Rectal smooth muscle tissue (tissue), 1 donor: ENCODE data around the gene CDK5RAP1.
A peak's percentile ranks its signal among the peaks of the same experiment; 100 is the strongest.
"Not testable (repeated sequence)": the region's sequence is repeated elsewhere in the genome, so short reads cannot be mapped to it uniquely, and the experiment has no call there.

Experiments
- H3K27ac ChIP-seq: one replicate; pipeline ENCODE4 v1.7.0; 2013; ENCODE audit warnings: low read depth, low read length, inconsistent platforms
- H3K27me3 ChIP-seq: one replicate; pipeline ENCODE4 v1.7.0; 2013; ENCODE audit warnings: low read length; ENCODE audit not compliant: control insufficient read depth, insufficient read depth
- H3K36me3 ChIP-seq: one replicate; pipeline ENCODE4 v1.7.0; 2013; ENCODE audit warnings: low read length; ENCODE audit not compliant: control insufficient read depth, insufficient read depth
- H3K4me1 ChIP-seq: one replicate; pipeline ENCODE4 v1.7.0; 2013; ENCODE audit warnings: low read length; ENCODE audit not compliant: control insufficient read depth, insufficient read depth
- H3K4me3 ChIP-seq: one replicate; pipeline ENCODE4 v1.7.0; 2013; ENCODE audit warnings: low read length
- H3K9ac ChIP-seq: one replicate; pipeline ENCODE4 v1.7.0; 2013; ENCODE audit warnings: low read length

Gene CDK5RAP1

GRCh38 chr20:33401184-33401920 is at the start of gene CDK5RAP1:
CDK5RAP1 (minus strand) TSS chr20:33401519; CDS start chr20:33397064, 4,455 bp downstream.
- H3K4me3 ChIP-seq, result peak within 1 kb of the TSS; percentile 83
- no peaks in the 10 kb centered on the region for H3K27me3 ChIP-seq
- peak within 1 kb of the TSS; percentile 41 for H3K9ac ChIP-seq
- H3K27ac ChIP-seq, result no peak within 1 kb of the TSS
- H3K36me3 ChIP-seq, result no peaks in the 10 kb centered on the region
- H3K4me1 ChIP-seq, result peaks cover 6% of the 10 kb centered on the region

- Histone ChIP-seq H3K9ac (no peak overlapping the region), H3K4me3 (no peak overlapping the region), H3K27me3 (no peaks in the 10 kb centered on the region)
Observed at GRCh38 chr20:33450867-33451266, 49.5 kb upstream of the CDK5RAP1 start.

GRCh38 chr20:33445881-33446625 is 44.7 kb upstream of the CDK5RAP1 start:
- Histone ChIP-seq H3K27ac (no peak overlapping the region), H3K4me3 (no peak overlapping the region), H3K4me1 (no peaks in the 10 kb centered on the region), H3K9ac (no peak overlapping the region), H3K27me3 (no peaks in the 10 kb centered on the region), H3K36me3 (no peaks in the 10 kb centered on the region)

More at GRCh38 chr20:33450867-33451266, 49.5 kb upstream of the CDK5RAP1 start:
- Histone ChIP-seq H3K4me1 (no peaks in the 10 kb centered on the region), H3K27ac (no peak overlapping the region), H3K36me3 (no peaks in the 10 kb centered on the region)

- H3K4me1 ChIP-seq, result no peaks in the 10 kb centered on the region
- H3K9ac ChIP-seq, result no peak overlapping the region
- no peaks in the 10 kb centered on the region for H3K36me3 ChIP-seq
- H3K27ac ChIP-seq, result no peak overlapping the region
- H3K27me3 ChIP-seq, result no peaks in the 10 kb centered on the region
- H3K4me3 ChIP-seq, result peak overlapping the region; percentile 49
Observed at GRCh38 chr20:33444797-33445560, 43.7 kb upstream of the CDK5RAP1 start.

- H3K27me3 ChIP-seq, result no peaks in the 10 kb centered on the region
- H3K4me3 ChIP-seq, result peak within 1 kb of the TSS; percentile 73
- H3K27ac ChIP-seq, result peak within 1 kb of the TSS; percentile 47
- no peaks in the 10 kb centered on the region for H3K4me1 ChIP-seq
- peak within 1 kb of the TSS; percentile 10 for H3K9ac ChIP-seq
- H3K36me3 ChIP-seq, result no peaks in the 10 kb centered on the region
Observed at GRCh38 chr20:33443512-33444239, 42.4 kb upstream of the CDK5RAP1 start, which contains the start of gene SNTA1. SNTA1 (minus strand) TSS chr20:33443763; CDS start chr20:33443620, 143 bp downstream.

GRCh38 chr20:33443006-33443511 is 41.7 kb upstream of the CDK5RAP1 start:
- peak overlapping the region; percentile 10 for H3K9ac ChIP-seq
- H3K4me1 ChIP-seq, result no peaks in the 10 kb centered on the region
- peak overlapping the region; percentile 47 for H3K27ac ChIP-seq
- no peaks in the 10 kb centered on the region for H3K27me3 ChIP-seq
- no peaks in the 10 kb centered on the region for H3K36me3 ChIP-seq
- peak overlapping the region; percentile 67 for H3K4me3 ChIP-seq

GRCh38 chr20:33442136-33443005 is 41.1 kb upstream of the CDK5RAP1 start:
- Histone ChIP-seq H3K27ac (peak overlapping the region; percentile 47), H3K4me3 (peak overlapping the region; percentile 67), H3K4me1 (no peaks in the 10 kb centered on the region), H3K36me3 (no peaks in the 10 kb centered on the region), H3K9ac (no peak overlapping the region), H3K27me3 (no peaks in the 10 kb centered on the region)

GRCh38 chr20:33441142-33441955 is 40.0 kb upstream of the CDK5RAP1 start:
- Histone ChIP-seq H3K4me1 (no peaks in the 10 kb centered on the region), H3K9ac (no peak overlapping the region), H3K4me3 (no peak overlapping the region), H3K27ac (no peak overlapping the region), H3K27me3 (no peaks in the 10 kb centered on the region), H3K36me3 (no peaks in the 10 kb centered on the region)

- H3K4me1 ChIP-seq, H3K36me3 ChIP-seq, H3K9ac ChIP-seq, H3K27ac ChIP-seq, H3K4me3 ChIP-seq, H3K27me3 ChIP-seq: not testable (repeated sequence)
Observed at GRCh38 chr20:33440562-33440961, 39.2 kb upstream of the CDK5RAP1 start.

GRCh38 chr20:33438481-33438880 is 37.2 kb upstream of the CDK5RAP1 start:
- H3K9ac ChIP-seq, result no peak overlapping the region
- no peaks in the 10 kb centered on the region for H3K4me1 ChIP-seq
- H3K27ac ChIP-seq, result no peak overlapping the region
- no peaks in the 10 kb centered on the region for H3K27me3 ChIP-seq
- H3K36me3 ChIP-seq, result peaks cover 4% of the 10 kb centered on the region
- H3K4me3 ChIP-seq, result no peak overlapping the region
